ENCODE data around the gene SESN2. TPM values are rescaled to one million over a fixed set of nuclear protein-coding genes. Genes with fewer than 3 reads are reported as not detected.

The SESN2 gene
- total and polyA plus RNA-seq, 4 donors, result 5.5 to 13.0 (median 10.7) TPM

- WGBS, result 70% methylated on average over 2 of the region's 2 CpGs
- Histone ChIP-seq H3K27ac (ENCODE audit: low read depth in 1 of 2, low read length in 2 of 2) (no peak overlapping the region), H3K36me3 (ENCODE audit: control insufficient read depth in 4 of 4, insufficient read depth in 3 of 4, low read depth in 1 of 4, low read length in 3 of 4) (peaks cover 0 to 25% (median 17%) of the 10 kb centered on the region in 4 donors), H3K9me3 (ENCODE audit: control insufficient read depth in 4 of 4, low read length in 3 of 4) (no peaks in the 10 kb centered on the region), H3K4me1 (ENCODE audit: control insufficient read depth in 4 of 4, insufficient read depth in 4 of 4, low read length in 3 of 4) (peaks cover 3 to 9% (median 7%) of the 10 kb centered on the region in 4 donors), H3K4me3 (ENCODE audit: low read depth in 1 of 3, low read length in 3 of 3) (no peak overlapping the region), H3K27me3 (ENCODE audit: control insufficient read depth in 4 of 4, insufficient read depth in 4 of 4, low read length in 3 of 4) (no peaks in the 10 kb centered on the region), H3K9ac (ENCODE audit: low read depth in 1 of 2, low read length in 2 of 2) (no peak overlapping the region)
- TF ChIP-seq YY1 (IDR thresholded peaks at IDR 0.05) (no peak), ATF3 (IDR thresholded peaks at IDR 0.05) (no peak), RAD21 (IDR thresholded peaks at IDR 0.05) (no peak), JUND (IDR thresholded peaks at IDR 0.05) (no peak), REST (IDR thresholded peaks at IDR 0.05) (no peak), MAX (IDR thresholded peaks at IDR 0.05) (no peak), TAF1 (conservative IDR thresholded peaks at IDR 0.05) (no peak), EGR1 (IDR thresholded peaks at IDR 0.05; ENCODE audit: low read depth in 2 of 2) (no peak), SP1 (IDR thresholded peaks at IDR 0.05) (no peak), ZBTB33 (IDR thresholded peaks at IDR 0.05) (no peak), CTCF (IDR thresholded peaks at IDR 0.05; ENCODE audit: low read depth, low read length, missing input control) (no peak), FOXA2 (IDR thresholded peaks at IDR 0.05) (no peak), RXRA (IDR thresholded peaks at IDR 0.05) (no peak), HNF4G (IDR thresholded peaks at IDR 0.05) (no peak), NR2F2 (IDR thresholded peaks at IDR 0.05) (no peak), GABPA (IDR thresholded peaks at IDR 0.05 in 1 of 2, conservative IDR thresholded peaks at IDR 0.05 in 1 of 2) (no peak), HNF4A (conservative IDR thresholded peaks at IDR 0.05) (no peak), FOXA1 (IDR thresholded peaks at IDR 0.05) (no peak)
- no peak for DNase-seq (ENCODE audit: low spot score)
Observed at GRCh38 chr1:28229996-28230395, 29.3 kb upstream of the SESN2 start.

All from liver (tissue), 9 donors.